Neural cell (in vitro differentiated cells): ENCODE measurements around the gene ASB18. TPM values are rescaled to one million over a fixed set of nuclear protein-coding genes. Genes with fewer than 3 reads are reported as not detected.

Source experiments
- H2AFZ ChIP-seq: fragments of 200-600, 300-800 bp; sonication (generic), shearing (Covaris generic); 2 replicates; pipeline ENCODE4 v1.6.0; 2014; ENCODE audit warnings: low read depth, mild to moderate bottlenecking, antibody characterized with exemption, low read length, moderate library complexity
- H3F3A ChIP-seq: fragments of 200-600 bp; shearing (Covaris generic); 2 replicates; pipeline ENCODE4 v1.6.1; 2016; ENCODE audit warnings: mild to moderate bottlenecking, moderate library complexity, mixed read lengths, antibody characterized with exemption, low read length; ENCODE audit not compliant: insufficient read depth, poor library complexity, severe bottlenecking
- H3K27ac ChIP-seq: fragments of 200-600, 300-800 bp; sonication (generic), shearing (Covaris generic); 2 replicates; pipeline ENCODE4 v1.5.1; 2014; ENCODE audit warnings: mild to moderate bottlenecking, low read length, moderate library complexity
- H3K27me3 ChIP-seq: fragments of 300-800, 200-600 bp; sonication (generic), shearing (Covaris generic); 2 replicates; pipeline ENCODE4 v1.6.0; 2014; ENCODE audit warnings: mild to moderate bottlenecking, low read depth, low read length, moderate library complexity; ENCODE audit not compliant: insufficient read depth
- H3K36me3 ChIP-seq: fragments of 300-800, 200-600 bp; sonication (generic), shearing (Covaris generic); 2 replicates; pipeline ENCODE4 v1.5.1; 2014; ENCODE audit warnings: mild to moderate bottlenecking, antibody characterized with exemption, low read length, moderate library complexity; ENCODE audit not compliant: insufficient read depth
- H3K4me2 ChIP-seq: fragments of 300-800, 200-600 bp; sonication (generic), shearing (Covaris generic); 2 replicates; pipeline ENCODE4 v1.6.0; 2014; ENCODE audit warnings: mild to moderate bottlenecking, low read length
- H3K4me3 ChIP-seq: fragments of 300-800, 200-600 bp; sonication (generic), shearing (Covaris generic); 2 replicates; pipeline ENCODE4 v1.5.1; 2014; ENCODE audit warnings: mild to moderate bottlenecking, low read length, moderate library complexity
- H3K79me2 ChIP-seq: fragments of 200-600 bp; shearing (Covaris generic); replicated peaks from 2 replicates; pipeline ENCODE4 v1.6.0; 2014; ENCODE audit warnings: mild to moderate bottlenecking, low read length, moderate library complexity; ENCODE audit not compliant: insufficient read depth
- H3K9ac ChIP-seq: fragments of 300-800, 200-600 bp; sonication (generic), shearing (Covaris generic); 2 replicates; pipeline ENCODE4 v1.6.1; 2016; ENCODE audit warnings: mild to moderate bottlenecking, low read length, mixed read lengths
- H3K9me2 ChIP-seq: fragments of 200-600 bp; shearing (Covaris generic); 2 replicates; pipeline ENCODE4 v1.6.1; 2016; ENCODE audit warnings: mild to moderate bottlenecking, low read length, mixed read lengths; ENCODE audit not compliant: insufficient read depth
- H3K9me3 ChIP-seq: fragments of 200-600, 300-800 bp; sonication (generic), shearing (Covaris generic); 2 replicates; pipeline ENCODE4 v1.6.1; 2016; ENCODE audit warnings: mild to moderate bottlenecking, mixed run types, low read length, moderate library complexity, mixed read lengths
- H4K20me1 ChIP-seq: fragments of 200-600 bp; shearing (Covaris generic); 2 replicates; pipeline ENCODE4 v1.6.1; 2016; ENCODE audit warnings: mild to moderate bottlenecking, mixed run types; ENCODE audit not compliant: insufficient read depth
- CTCF ChIP-seq: fragments of 450-650 bp; IDR thresholded peaks from 2 replicates; pipeline ENCODE4 v1.5.1; 2014; ENCODE audit warnings: antibody characterized with exemption, mild to moderate bottlenecking, moderate library complexity; ENCODE audit not compliant: poor library complexity, severe bottlenecking
- EP300 ChIP-seq: fragments of 450-650 bp; conservative IDR thresholded peaks from 2 replicates; pipeline ENCODE4 v1.6.1; 2014; ENCODE audit warnings: antibody characterized with exemption, mild to moderate bottlenecking, moderate library complexity; ENCODE audit not compliant: poor library complexity, severe bottlenecking
- EZH2 ChIP-seq: fragments of 200-600, 300-800 bp; shearing (Covaris generic), sonication (generic); IDR thresholded peaks from 2 replicates; pipeline ENCODE4 v1.6.1; 2014; ENCODE audit warnings: antibody characterized with exemption, low read length, borderline replicate concordance, mild to moderate bottlenecking; ENCODE audit not compliant: insufficient read depth, poor library complexity, severe bottlenecking
- MXI1 ChIP-seq: fragments of 450-650 bp; conservative IDR thresholded peaks from 2 replicates; pipeline ENCODE4 v1.6.1; 2014; ENCODE audit warnings: antibody characterized with exemption, mild to moderate bottlenecking; ENCODE audit not compliant: poor library complexity, severe bottlenecking
- POLR2AphosphoS5 ChIP-seq: IDR thresholded peaks from 2 replicates; pipeline ENCODE4 v1.6.1; 2012
- RAD21 ChIP-seq: fragments of 450-650 bp; conservative IDR thresholded peaks from 2 replicates; pipeline ENCODE4 v1.6.1; 2014; ENCODE audit warnings: antibody characterized with exemption, mild to moderate bottlenecking, moderate library complexity
- REST ChIP-seq: IDR thresholded peaks from 2 replicates; pipeline ENCODE4 v1.6.1; 2012; ENCODE audit warnings: borderline replicate concordance
- SMC3 ChIP-seq: fragments of 450-650 bp; conservative IDR thresholded peaks from 2 replicates; pipeline ENCODE4 v1.6.1; 2014; ENCODE audit warnings: antibody characterized with exemption, mild to moderate bottlenecking, moderate library complexity; ENCODE audit not compliant: poor library complexity
- TAF1 ChIP-seq: IDR thresholded peaks from 2 replicates; pipeline ENCODE4 v1.6.1; 2012; ENCODE audit warnings: low read depth
- polyA plus RNA-seq: library from polyadenylated mRNA; depleted of rRNA; stranded (reverse); fragments of >200 nt; gene quantifications from 2 replicates; pipeline ENCODE4 v1.2.3, GENCODE V29; 2014

Gene ASB18
- polyA plus RNA-seq, 1 donor from 2014 or later: not detected

- no peaks in the 10 kb centered on the region for H3K79me2 ChIP-seq
- no peak overlapping the region for H3K4me3 ChIP-seq
- H3K4me2 ChIP-seq: no peak overlapping the region
- peaks cover 5% of the 10 kb centered on the region for H3F3A ChIP-seq
- no peak overlapping the region for H3K9ac ChIP-seq
- no peak for TF ChIP-seq TAF1
- TF ChIP-seq SMC3: no peak
- no peak for TF ChIP-seq POLR2AphosphoS5
- no peak for TF ChIP-seq CTCF
- no peak for TF ChIP-seq MXI1
- no peak for TF ChIP-seq EZH2
- no peak for TF ChIP-seq REST
- no peak for TF ChIP-seq EP300
- TF ChIP-seq RAD21: no peak
- no peaks in the 10 kb centered on the region for H3K36me3 ChIP-seq
- peaks cover 98% of the 10 kb centered on the region for H3K27me3 ChIP-seq
- no peak overlapping the region for H2AFZ ChIP-seq
- H3K9me2 ChIP-seq: no peaks in the 10 kb centered on the region
- no peak overlapping the region for H3K27ac ChIP-seq
- H3K9me3 ChIP-seq: no peaks in the 10 kb centered on the region
- no peaks in the 10 kb centered on the region for H4K20me1 ChIP-seq
Observed at GRCh38 chr2:236176951-236177350, 87.3 kb downstream of the ASB18 start.

- Histone ChIP-seq H4K20me1 (no peaks in the 10 kb centered on the region), H3K4me3 (no peak overlapping the region), H3K4me2 (no peak overlapping the region), H3K9ac (no peak overlapping the region), H3K79me2 (no peaks in the 10 kb centered on the region), H2AFZ (no peak overlapping the region), H3K36me3 (no peaks in the 10 kb centered on the region), H3K27ac (no peak overlapping the region), H3K9me3 (no peaks in the 10 kb centered on the region), H3K9me2 (no peaks in the 10 kb centered on the region), H3K27me3 (peaks cover 100% of the 10 kb centered on the region), H3F3A (peaks cover 5% of the 10 kb centered on the region)
- no peak for TF ChIP-seq SMC3
- TF ChIP-seq TAF1: no peak
- TF ChIP-seq EP300: no peak
- TF ChIP-seq CTCF: peak; percentile 32
- TF ChIP-seq POLR2AphosphoS5: no peak
- TF ChIP-seq EZH2: no peak
- no peak for TF ChIP-seq REST
- no peak for TF ChIP-seq RAD21
Observed at GRCh38 chr2:236176417-236176816, 87.8 kb downstream of the ASB18 start.
